ENCODE results near the gene PSMC3. TPM values are rescaled to one million over a fixed set of nuclear protein-coding genes. Genes with fewer than 3 reads are reported as not detected.

PSMC3 gene
- total RNA-seq, 3 donors from 2014 or later, result 98.5 to 168 (median 144) TPM

- H3K4me3 ChIP-seq, result no peak overlapping the region
- H3K4me1 ChIP-seq, result peaks cover 0 to 3% of the 10 kb centered on the region in 2 donors
- H3K27ac ChIP-seq, result no peak overlapping the region
- H3K27me3 ChIP-seq, result no peaks in the 10 kb centered on the region
- no peak for TF ChIP-seq POLR2A (IDR thresholded peaks at IDR 0.05)
- TF ChIP-seq, protein P1, sequence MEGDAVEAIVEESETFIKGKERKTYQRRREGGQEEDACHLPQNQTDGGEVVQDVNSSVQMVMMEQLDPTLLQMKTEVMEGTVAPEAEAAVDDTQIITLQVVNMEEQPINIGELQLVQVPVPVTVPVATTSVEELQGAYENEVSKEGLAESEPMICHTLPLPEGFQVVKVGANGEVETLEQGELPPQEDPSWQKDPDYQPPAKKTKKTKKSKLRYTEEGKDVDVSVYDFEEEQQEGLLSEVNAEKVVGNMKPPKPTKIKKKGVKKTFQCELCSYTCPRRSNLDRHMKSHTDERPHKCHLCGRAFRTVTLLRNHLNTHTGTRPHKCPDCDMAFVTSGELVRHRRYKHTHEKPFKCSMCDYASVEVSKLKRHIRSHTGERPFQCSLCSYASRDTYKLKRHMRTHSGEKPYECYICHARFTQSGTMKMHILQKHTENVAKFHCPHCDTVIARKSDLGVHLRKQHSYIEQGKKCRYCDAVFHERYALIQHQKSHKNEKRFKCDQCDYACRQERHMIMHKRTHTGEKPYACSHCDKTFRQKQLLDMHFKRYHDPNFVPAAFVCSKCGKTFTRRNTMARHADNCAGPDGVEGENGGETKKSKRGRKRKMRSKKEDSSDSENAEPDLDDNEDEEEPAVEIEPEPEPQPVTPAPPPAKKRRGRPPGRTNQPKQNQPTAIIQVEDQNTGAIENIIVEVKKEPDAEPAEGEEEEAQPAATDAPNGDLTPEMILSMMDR (IDR thresholded peaks at IDR 0.05), result no peak
- TF ChIP-seq POLR2AphosphoS5 (IDR thresholded peaks at IDR 0.05), result no peak
- intact Hi-C loops (cut with DNase I; ENCODE audit: low total_unique reads), result no loop called here
- no peaks in the 10 kb centered on the region for H3K9me3 ChIP-seq
- DNase-seq (ENCODE audit: low spot score in 2 of 2), result no peak
- no peaks in the 10 kb centered on the region for H3K36me3 ChIP-seq
Measured at GRCh38 chr11:47398011-47398410, 28.2 kb downstream of the PSMC3 start.

DNA sequence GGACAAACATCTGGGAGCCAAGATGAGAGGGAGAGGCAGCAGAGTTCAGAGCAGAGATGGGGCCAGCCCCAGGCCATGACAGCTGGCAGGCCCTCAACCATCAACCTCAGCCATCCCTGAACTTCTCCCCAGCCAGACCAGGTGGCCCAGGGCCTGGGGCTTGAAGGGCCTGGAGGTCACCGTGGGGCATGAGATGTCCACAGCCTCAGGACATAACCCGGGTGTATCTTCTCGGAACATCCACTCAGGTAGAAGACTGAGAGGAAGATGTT lies 30.3 kb downstream of the PSMC3 start:
- H3K4me3 ChIP-seq, result no peak overlapping the region
- peaks cover 0 to 3% of the 10 kb centered on the region in 2 donors for H3K4me1 ChIP-seq
- DNase-seq (ENCODE audit: low spot score in 2 of 2), result no peak
- intact Hi-C loops (cut with DNase I; ENCODE audit: low total_unique reads), result no loop called here
- H3K27me3 ChIP-seq, result no peaks in the 10 kb centered on the region
- no peaks in the 10 kb centered on the region for H3K9me3 ChIP-seq
- peak overlapping the region in 1 of 2 donors; percentile 88 for H3K27ac ChIP-seq
- TF ChIP-seq POLR2A (IDR thresholded peaks at IDR 0.05) (no peak), POLR2AphosphoS5 (IDR thresholded peaks at IDR 0.05) (no peak)
- TF ChIP-seq, protein P1 (IDR thresholded peaks at IDR 0.05), result no peak
- no peaks in the 10 kb centered on the region for H3K36me3 ChIP-seq

- intact Hi-C loops (cut with DNase I; ENCODE audit: low total_unique reads), result no loop called here
- H3K4me1 ChIP-seq, result peaks cover 0 to 3% of the 10 kb centered on the region in 2 donors
- DNase-seq (ENCODE audit: low spot score in 2 of 2), result peak in 1 of 2 donors; percentile 45
- no peak for TF ChIP-seq POLR2A (IDR thresholded peaks at IDR 0.05)
- TF ChIP-seq, protein P1 (IDR thresholded peaks at IDR 0.05), result no peak
- TF ChIP-seq POLR2AphosphoS5 (IDR thresholded peaks at IDR 0.05), result no peak
- H3K36me3 ChIP-seq, result no peaks in the 10 kb centered on the region
- no peaks in the 10 kb centered on the region for H3K9me3 ChIP-seq
- H3K4me3 ChIP-seq, result peak overlapping the region in 2 of 3 donors; percentile 8 to 19
- H3K27me3 ChIP-seq, result no peaks in the 10 kb centered on the region
- peak overlapping the region; percentile 73 to 88 for H3K27ac ChIP-seq
Measured at GRCh38 chr11:47395223-47396048, 30.8 kb downstream of the PSMC3 start.

DNA sequence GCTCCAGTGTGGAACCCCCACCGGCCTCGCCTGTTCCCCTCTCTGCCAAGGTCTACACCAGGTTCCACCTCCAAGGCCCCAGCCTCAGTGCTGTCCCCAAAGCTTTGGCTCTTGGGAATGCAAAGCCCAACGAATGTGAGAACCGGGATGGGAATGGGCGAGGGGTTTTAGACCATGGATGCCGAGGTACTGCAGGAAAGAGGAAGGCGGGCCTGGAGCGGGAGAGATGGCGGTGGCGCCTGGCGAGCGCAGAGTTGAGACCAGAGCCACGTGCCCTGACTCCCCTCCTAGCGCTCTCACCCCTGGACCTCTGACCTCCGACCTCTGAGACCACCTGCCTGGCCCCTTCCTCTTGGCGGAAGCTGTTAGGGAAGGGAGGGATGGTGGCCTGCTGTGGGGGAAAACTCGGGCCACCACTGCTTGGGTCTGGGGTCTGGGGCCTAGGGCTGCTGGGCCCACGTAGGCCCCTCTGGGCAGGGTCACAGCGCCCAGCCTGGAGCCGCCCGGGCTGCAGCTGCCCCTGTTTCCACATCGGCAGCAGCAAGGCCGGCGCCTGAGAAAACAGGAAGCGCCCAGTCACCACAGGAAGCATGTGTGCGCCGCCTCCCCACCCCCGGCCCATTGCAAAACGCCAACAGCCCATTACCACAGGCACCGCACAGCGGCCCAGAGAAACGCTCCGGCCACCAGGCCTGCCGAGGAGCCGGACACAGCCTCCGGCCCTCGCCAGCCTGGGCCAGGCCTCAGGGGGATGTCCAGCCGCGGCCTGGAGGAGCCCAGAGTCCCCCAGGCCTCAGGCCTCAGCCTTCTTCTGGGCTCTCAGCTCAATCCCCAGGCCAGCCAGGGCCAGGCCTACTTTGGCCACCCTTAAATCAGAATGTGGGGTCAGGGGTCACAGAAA lies 31.7 kb downstream of the PSMC3 start:
- Histone ChIP-seq H3K4me3 (peak overlapping the region in 2 of 3 donors; percentile 8 to 19), H3K9me3 (no peaks in the 10 kb centered on the region), H3K27me3 (no peaks in the 10 kb centered on the region), H3K4me1 (no peaks in the 10 kb centered on the region), H3K36me3 (no peaks in the 10 kb centered on the region), H3K27ac (peak overlapping the region; percentile 73 to 88)
- TF ChIP-seq POLR2A (IDR thresholded peaks at IDR 0.05) (no peak), POLR2AphosphoS5 (IDR thresholded peaks at IDR 0.05) (no peak)
- TF ChIP-seq, protein P1 (IDR thresholded peaks at IDR 0.05), result no peak
- DNase-seq (ENCODE audit: low spot score in 2 of 2), result peak in 1 of 2 donors; percentile 49
- intact Hi-C loops (cut with DNase I; ENCODE audit: low total_unique reads), result no loop called here

DNA sequence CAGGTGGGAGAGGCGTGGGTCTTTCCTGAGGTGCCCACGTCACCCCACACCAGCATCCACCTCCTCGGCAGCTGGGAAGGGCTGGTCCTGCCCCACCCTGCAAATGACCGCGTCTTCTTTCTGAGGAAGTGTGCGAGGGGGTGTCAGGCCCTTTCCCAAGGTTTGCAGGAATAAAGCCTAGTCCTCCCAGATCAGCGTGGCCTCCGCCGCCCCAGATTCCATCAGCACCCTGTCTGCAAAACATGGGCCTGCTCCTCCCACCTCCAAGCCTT lies 32.3 kb downstream of the PSMC3 start:
- Histone ChIP-seq H3K4me1 (no peaks in the 10 kb centered on the region), H3K4me3 (no peak overlapping the region), H3K27me3 (no peaks in the 10 kb centered on the region), H3K9me3 (no peaks in the 10 kb centered on the region), H3K36me3 (no peaks in the 10 kb centered on the region), H3K27ac (peak overlapping the region; percentile 73 to 88)
- no peak for TF ChIP-seq POLR2A (IDR thresholded peaks at IDR 0.05)
- TF ChIP-seq POLR2AphosphoS5 (IDR thresholded peaks at IDR 0.05), result no peak
- TF ChIP-seq, protein P1 (IDR thresholded peaks at IDR 0.05), result no peak
- DNase-seq (ENCODE audit: low spot score in 2 of 2), result no peak
- intact Hi-C loops (cut with DNase I; ENCODE audit: low total_unique reads), result no loop called here

Data from breast epithelium (tissue), 4 donors.